ENCODE measurements around the gene KIF17. TPM values are rescaled to one million over a fixed set of nuclear protein-coding genes. Genes with fewer than 3 reads are reported as not detected.
"Not testable (repeated sequence)": the region's sequence is repeated elsewhere in the genome, so short reads cannot be mapped to it uniquely, and the experiment has no call there.

The KIF17 gene
- total and polyA plus RNA-seq, 2 of the 4 experiments (the other 2 are of a cell fraction) = 4.5 to 5.7 TPM

DNA sequence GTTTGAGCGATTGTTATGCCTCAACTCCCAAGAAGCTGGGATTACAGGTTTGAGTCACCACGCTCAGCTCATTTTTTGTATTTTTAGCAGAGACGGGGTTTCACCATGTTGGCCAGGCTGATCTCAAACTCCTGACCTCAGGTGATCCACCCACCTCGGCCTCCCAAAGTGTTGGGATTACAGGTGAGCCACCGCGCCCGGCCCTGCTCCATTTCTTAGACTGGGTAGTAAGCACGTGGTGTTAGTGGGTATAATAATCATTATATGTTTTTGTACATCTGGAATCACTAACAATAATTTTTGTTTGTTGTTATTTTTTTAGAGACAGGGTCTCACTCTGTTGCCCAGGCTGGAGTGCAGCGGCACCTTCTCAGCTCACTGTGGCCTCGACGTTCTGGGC, 44.2 kb downstream of the KIF17 start:
- ATAC-seq (ENCODE audit: low read depth); H3K18ac ChIP-seq (ENCODE audit: low read depth, low read length); H2BK120ac ChIP-seq (ENCODE audit: low read depth, low read length); H3K9me1 ChIP-seq (ENCODE audit: insufficient read depth, low read length); H4K8ac ChIP-seq (ENCODE audit: low read depth in 2 of 2, low read length in 2 of 2); H4K91ac ChIP-seq (ENCODE audit: insufficient read depth, low read depth, low read length); H3K4ac ChIP-seq (ENCODE audit: low read depth, low read length); H2AFZ ChIP-seq (replicated peaks; ENCODE audit: low read length, poor library complexity); H2AK5ac ChIP-seq (ENCODE audit: low read depth, low read length); H3K27ac ChIP-seq (ENCODE audit: insufficient read depth, low read length); H3K4me1 ChIP-seq (ENCODE audit: control insufficient read depth, insufficient read depth, low read length); H2BK20ac ChIP-seq (ENCODE audit: low read depth, low read length); H2AK9ac ChIP-seq (replicated peaks; ENCODE audit: low read depth, low read length, poor library complexity); in situ Hi-C loops (cut with MboI; ENCODE audit: low sequenced_read_pairs); CTCF ChIA-PET; H3K56ac ChIP-seq (ENCODE audit: extremely low read depth, insufficient read depth, low read length); H3K27me3 ChIP-seq (ENCODE audit: control insufficient read depth, insufficient read depth, low read length); H2BK5ac ChIP-seq (ENCODE audit: low read depth, low read length, poor library complexity, severe bottlenecking); H3K9me3 ChIP-seq (ENCODE audit: control insufficient read depth, insufficient read depth, low read length); POLR2A ChIA-PET (ENCODE audit: unreplicated experiment); intact Hi-C loops (cut with micrococcal nuclease); H2BK15ac ChIP-seq (ENCODE audit: low read depth, low read length); H4K20me1 ChIP-seq (ENCODE audit: insufficient read depth, low read length); H3K4me3 ChIP-seq (ENCODE audit: insufficient read depth, low read depth, low read length); BruUV-seq (replicated peaks); H3K23ac ChIP-seq (ENCODE audit: low read depth, low read length); H3K9ac ChIP-seq (ENCODE audit: low read depth, low read length); H3K14ac ChIP-seq (replicated peaks; ENCODE audit: low read depth, low read length); H3K4me2 ChIP-seq (ENCODE audit: low read depth, low read length); H3K79me1 ChIP-seq (ENCODE audit: low read depth in 1 of 2, low read length in 2 of 2); H4K5ac ChIP-seq (ENCODE audit: low read depth, low read length); dilution Hi-C loops (cut with HindIII; ENCODE audit: low sequenced_read_pairs, unreplicated experiment); H3K36me3 ChIP-seq (ENCODE audit: control insufficient read depth, insufficient read depth, low read length): not testable (repeated sequence)
- WGBS, 2 experiments (ENCODE audit: extremely low coverage in 2 of 2, insufficient read length in 1 of 2) = 88% methylated on average over 2 of the region's 11 CpGs; no CpG with 5 or more reads in 1 of the 2 experiments
- DNase-seq = peak; percentile 19

Data from IMR-90 (cell line).